Sigmoid colon (tissue), 4 donors: Measurements from ENCODE around the gene AGPAT2.

Experiments
- CTCF ChIP-seq, 4 experiments: fragments of 450-650 bp in 3 of 4; fragments of 200-600 bp in 1 of 4; IDR thresholded peaks; one replicate each; pipeline ENCODE4 v1.5.1; 2016 to 2019; ENCODE audit warnings: antibody characterized with exemption in 4 of 4, mild to moderate bottlenecking in 3 of 4, moderate library complexity in 2 of 4
- EP300 ChIP-seq, 4 donors: sonication (generic); formaldehyde crosslinking; IDR thresholded peaks; one replicate each; pipeline ENCODE4 v1.6.1; 2017; ENCODE audit warnings: antibody characterized with exemption in 4 of 4
- POLR2A ChIP-seq, 2 donors: fragments of 450-650 bp; IDR thresholded peaks; one replicate each; pipeline ENCODE4 v1.6.1; 2016; ENCODE audit warnings: antibody characterized with exemption in 2 of 2, mild to moderate bottlenecking in 2 of 2, moderate library complexity in 2 of 2
- POLR2AphosphoS5 ChIP-seq, 4 donors: sonication (generic); formaldehyde crosslinking; IDR thresholded peaks; one replicate each; pipeline ENCODE4 v1.6.1; 2017; ENCODE audit warnings: antibody characterized with exemption in 4 of 4

GRCh38 chr9:136689108-136689460 lies 1.8 kb upstream of the AGPAT2 start:
- TF ChIP-seq CTCF (IDR thresholded peaks at IDR 0.05) (no peak), POLR2A (IDR thresholded peaks at IDR 0.05) (no peak), POLR2AphosphoS5 (IDR thresholded peaks at IDR 0.05) (no peak), EP300 (IDR thresholded peaks at IDR 0.05) (no peak)
